Activated naive CD4-positive, alpha-beta T cell treated with anti-CD3 and anti-CD28 coated beads, Interleukin-2, amount 50 U/mL, for 24 hours (primary cell): Measurements from ENCODE around the gene KIAA0513.
A peak's percentile ranks its signal among the peaks of the same experiment; 100 is the strongest.

Experiments
- H3K27ac Mint-ChIP-seq: one replicate; pipeline ENCODE4 v1.8.0; 2021; ENCODE audit warnings: mild to moderate bottlenecking, mixed read lengths
- H3K27me3 Mint-ChIP-seq: one replicate; pipeline ENCODE4 v1.8.0; 2021; ENCODE audit warnings: mixed read lengths
- H3K36me3 Mint-ChIP-seq: one replicate; pipeline ENCODE4 v1.8.0; 2021; ENCODE audit warnings: mixed read lengths
- H3K4me1 Mint-ChIP-seq: one replicate; pipeline ENCODE4 v1.8.0; 2021; ENCODE audit warnings: mixed read lengths
- H3K4me3 Mint-ChIP-seq: one replicate; pipeline ENCODE4 v1.8.0; 2021; ENCODE audit warnings: mild to moderate bottlenecking, mixed read lengths
- H3K9me3 Mint-ChIP-seq: one replicate; pipeline ENCODE4 v1.8.0; 2021; ENCODE audit warnings: mixed read lengths

Gene KIAA0513

DNA sequence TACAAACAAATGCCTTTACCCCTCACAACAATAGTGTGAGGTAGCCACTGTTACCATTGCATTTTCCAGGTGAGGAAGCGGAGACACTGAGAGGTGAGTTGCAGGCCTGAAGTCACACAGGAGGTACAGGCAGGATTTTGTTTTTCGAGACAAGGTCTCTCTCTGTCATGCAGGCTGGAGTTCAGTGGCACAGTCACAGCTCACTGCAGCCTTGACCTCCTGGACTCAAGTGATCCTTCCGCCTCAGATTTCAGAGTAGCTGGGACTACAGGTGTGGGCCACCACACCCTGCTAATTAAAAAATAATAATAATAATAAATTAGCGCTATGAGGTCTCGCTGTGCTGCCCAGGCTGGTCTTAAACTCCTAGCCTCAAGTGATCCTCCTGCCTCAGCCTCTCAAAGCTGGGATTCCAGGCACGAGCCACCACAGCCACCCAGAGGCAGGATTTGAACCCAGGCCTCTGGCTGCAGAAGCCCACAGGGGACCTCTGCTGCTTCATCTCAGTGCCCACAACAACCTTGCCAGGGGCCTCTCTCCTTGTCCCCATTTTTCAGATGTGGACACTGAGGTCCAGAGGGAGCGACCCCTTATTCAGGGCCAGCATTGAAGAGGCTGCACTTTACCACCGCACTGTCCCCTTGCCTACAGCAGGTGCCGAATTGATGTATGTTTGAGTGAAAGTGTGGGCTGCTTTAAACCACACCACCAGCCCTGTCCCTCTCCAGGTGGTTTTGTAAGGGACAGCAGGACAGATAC lies 100.7 kb downstream of the KIAA0513 start:
- Mint-ChIP-seq H3K9me3 (no peaks in the 10 kb centered on the region), H3K36me3 (no peaks in the 10 kb centered on the region), H3K4me3 (no peak overlapping the region), H3K27me3 (no peaks in the 10 kb centered on the region), H3K4me1 (peaks cover 25% of the 10 kb centered on the region), H3K27ac (no peak overlapping the region)

DNA sequence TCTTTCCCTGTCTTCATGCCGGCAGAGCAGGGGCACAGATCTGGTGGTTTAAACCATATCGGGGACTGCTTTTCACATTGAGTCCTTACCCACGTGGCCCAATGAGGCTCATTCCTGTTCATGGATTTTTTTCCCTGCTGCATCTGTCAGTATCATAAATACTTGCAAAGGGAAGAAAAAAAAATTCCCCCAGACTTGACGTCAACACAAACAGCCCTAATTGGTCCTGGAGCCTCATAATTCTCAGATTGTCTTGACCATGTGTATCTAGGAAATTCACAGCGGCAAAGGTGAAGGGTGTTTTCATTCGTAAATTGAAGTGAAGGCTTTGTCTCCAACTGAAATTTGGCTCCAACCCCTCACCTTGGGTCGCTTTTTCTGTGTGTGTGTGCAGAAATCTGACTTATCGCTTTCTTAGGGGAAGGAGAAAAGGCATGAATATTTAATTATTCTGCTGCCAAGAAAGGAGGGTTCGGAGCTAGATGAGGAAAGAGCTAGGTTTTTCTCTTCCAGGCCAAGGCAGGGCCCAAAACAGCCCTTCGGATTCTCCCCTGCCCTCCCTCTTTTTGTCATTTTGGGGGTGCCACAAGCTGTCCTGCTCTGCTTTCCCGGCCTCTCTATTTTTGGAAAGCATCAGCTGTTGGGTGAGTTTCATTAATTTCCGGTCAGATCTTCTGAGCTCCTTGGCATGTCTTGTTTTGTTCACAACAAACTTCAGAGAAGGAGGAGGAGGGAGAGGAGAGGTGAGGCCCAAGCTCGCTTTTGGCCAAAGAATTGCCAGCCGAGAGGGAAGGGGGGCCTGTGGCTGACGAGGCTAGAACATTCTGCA lies 102.5 kb downstream of the KIAA0513 start:
- Mint-ChIP-seq H3K36me3 (no peaks in the 10 kb centered on the region), H3K9me3 (no peaks in the 10 kb centered on the region)

DNA sequence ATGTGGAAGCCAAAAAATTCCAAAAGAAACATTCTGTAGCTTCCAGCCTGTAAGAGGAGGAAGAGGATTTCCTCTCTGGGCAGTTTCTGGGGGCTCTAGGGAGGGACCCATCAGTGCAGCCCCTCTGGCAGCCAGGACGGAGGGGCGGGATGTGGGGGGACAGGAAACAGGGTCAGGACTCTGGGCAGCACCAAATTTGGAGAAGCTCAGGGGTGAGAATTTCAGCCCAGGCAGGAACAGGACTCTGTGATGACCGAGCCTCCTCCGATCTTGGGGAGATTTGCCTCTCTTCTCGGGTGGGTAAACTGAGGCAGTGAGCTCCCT lies 103.1 kb downstream of the KIAA0513 start:
- no peaks in the 10 kb centered on the region for H3K36me3 Mint-ChIP-seq
- peaks cover 14% of the 10 kb centered on the region for H3K4me1 Mint-ChIP-seq
- H3K4me3 Mint-ChIP-seq = no peak overlapping the region
- no peaks in the 10 kb centered on the region for H3K9me3 Mint-ChIP-seq
- H3K27me3 Mint-ChIP-seq = no peaks in the 10 kb centered on the region
- H3K27ac Mint-ChIP-seq = no peak overlapping the region

More for the DNA sequence above, 102.5 kb downstream of the KIAA0513 start:
- Mint-ChIP-seq H3K4me1 (peaks cover 20% of the 10 kb centered on the region), H3K27ac (no peak overlapping the region), H3K4me3 (no peak overlapping the region), H3K27me3 (no peaks in the 10 kb centered on the region)

DNA sequence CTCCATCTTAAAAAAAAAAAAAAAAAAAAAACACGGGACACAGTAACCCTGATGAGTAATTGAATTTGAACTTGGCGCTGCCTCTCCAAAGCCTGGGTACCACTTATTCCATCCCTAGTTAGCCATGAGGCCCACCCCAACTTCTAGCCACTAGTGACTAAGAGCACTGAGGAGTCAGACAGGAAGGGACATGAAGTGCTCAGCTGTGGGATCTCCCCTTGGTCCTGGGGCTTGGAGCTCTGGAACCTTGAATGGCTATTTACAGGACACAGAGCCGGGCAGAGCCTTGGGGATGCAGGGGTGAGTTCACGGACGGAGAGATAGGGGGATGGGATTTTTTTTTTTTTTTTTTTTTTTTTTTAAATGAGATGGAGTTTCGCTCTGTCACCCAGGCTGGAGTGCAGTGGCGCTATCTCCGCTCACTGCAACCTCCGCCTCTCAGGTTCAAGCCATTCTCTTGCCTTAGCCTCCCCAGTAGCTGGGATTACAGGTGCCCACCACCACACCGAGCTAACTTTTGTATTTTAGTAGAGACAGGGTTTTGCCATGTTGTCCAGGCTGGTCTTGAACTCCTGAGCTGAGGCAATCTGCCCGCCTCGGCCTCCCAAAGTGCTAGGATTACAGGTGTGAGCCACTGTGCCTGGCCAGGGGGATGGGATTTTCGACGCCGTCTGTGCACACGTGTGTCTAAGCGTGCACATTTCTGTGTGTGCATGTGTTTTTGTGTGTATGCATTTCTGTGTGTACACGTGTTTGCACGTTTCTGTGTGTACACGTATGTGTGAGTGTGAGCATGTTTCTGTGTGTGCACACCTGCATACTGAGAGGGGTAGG lies 105.1 kb downstream of the KIAA0513 start:
- no peaks in the 10 kb centered on the region for H3K36me3 Mint-ChIP-seq
- H3K4me1 Mint-ChIP-seq = peaks cover under 1% of the 10 kb centered on the region
- peaks cover 4% of the 10 kb centered on the region for H3K27me3 Mint-ChIP-seq
- H3K9me3 Mint-ChIP-seq = no peaks in the 10 kb centered on the region
- H3K27ac Mint-ChIP-seq = no peak overlapping the region
- H3K4me3 Mint-ChIP-seq = no peak overlapping the region

DNA sequence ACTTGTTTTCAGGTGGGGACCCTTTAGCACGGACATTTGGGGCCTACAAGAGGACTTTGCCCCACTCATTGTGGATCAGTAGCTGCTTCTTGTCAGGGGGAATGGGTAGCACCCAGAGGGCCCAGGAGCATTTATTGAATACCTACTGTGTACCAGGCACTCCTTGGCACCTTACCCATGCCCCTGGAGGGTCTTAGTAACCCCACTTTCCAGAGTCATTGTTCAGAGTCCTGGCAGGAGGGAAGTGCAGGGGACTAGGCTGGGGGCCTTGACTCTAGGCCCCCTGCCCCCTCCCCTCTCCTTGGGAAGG lies 105.7 kb downstream of the KIAA0513 start:
- H3K9me3 Mint-ChIP-seq = no peaks in the 10 kb centered on the region
- no peak overlapping the region for H3K4me3 Mint-ChIP-seq
- H3K27ac Mint-ChIP-seq = no peak overlapping the region
- peaks cover 10% of the 10 kb centered on the region for H3K27me3 Mint-ChIP-seq
- no peaks in the 10 kb centered on the region for H3K36me3 Mint-ChIP-seq
- H3K4me1 Mint-ChIP-seq = peaks cover 6% of the 10 kb centered on the region

DNA sequence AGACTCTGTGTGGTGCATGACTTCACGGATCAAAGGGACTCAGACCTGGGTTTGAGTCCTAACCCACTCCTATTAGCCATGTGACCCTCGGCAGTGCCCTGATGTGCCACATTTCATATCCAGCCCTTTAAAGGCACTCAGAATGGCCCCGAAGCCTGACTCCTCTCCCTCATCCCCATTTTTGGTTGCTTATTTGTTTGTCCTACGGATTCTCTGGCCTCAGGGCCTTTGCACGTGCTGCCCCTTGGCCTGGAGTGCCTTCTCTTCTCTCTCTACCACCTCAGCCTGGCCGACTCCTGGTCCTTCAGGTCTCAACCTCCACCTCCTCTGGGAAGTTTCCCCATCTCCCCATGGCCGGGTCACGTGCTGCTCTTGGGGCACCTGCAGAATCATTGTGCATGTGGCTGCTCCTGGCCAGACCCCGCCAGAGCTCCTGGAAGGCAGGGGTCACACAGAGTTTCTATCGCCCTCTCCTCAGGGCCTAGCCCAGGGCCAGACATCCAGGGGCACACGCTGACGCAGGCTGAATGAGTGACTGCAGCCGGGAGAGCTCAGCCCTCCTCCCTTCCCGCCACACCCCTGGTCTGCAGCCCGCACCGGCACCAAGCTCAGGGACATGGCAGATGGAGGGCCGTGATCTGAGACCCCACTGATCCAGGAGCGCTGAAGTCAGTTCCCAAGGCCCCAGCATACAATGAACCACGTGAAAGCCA lies 106.6 kb downstream of the KIAA0513 start:
- no peak overlapping the region for H3K27ac Mint-ChIP-seq
- H3K4me1 Mint-ChIP-seq = peaks cover 8% of the 10 kb centered on the region
- H3K9me3 Mint-ChIP-seq = no peaks in the 10 kb centered on the region
- peaks cover 20% of the 10 kb centered on the region for H3K27me3 Mint-ChIP-seq
- no peak overlapping the region for H3K4me3 Mint-ChIP-seq
- H3K36me3 Mint-ChIP-seq = no peaks in the 10 kb centered on the region

DNA sequence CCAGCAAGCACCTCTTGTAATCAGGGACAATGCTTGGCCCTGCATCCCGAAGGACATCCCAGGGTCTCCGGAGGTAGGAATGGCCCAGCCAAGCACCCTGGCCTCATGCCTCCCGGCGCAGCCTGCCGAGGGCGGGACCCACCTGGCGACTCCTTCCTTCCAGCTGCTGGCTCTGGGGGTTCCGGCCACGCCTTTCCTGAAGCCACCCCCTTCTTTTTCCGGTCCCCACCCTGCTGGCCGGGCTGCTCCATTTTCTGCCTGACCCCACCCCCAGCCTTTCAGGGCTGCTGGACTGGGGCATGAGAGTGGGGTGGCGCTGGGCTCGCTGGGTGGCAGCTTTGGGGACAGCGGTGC lies 107.2 kb downstream of the KIAA0513 start:
- Mint-ChIP-seq H3K4me3 (no peak overlapping the region), H3K4me1 (peaks cover 8% of the 10 kb centered on the region), H3K36me3 (no peaks in the 10 kb centered on the region), H3K27me3 (peaks cover 24% of the 10 kb centered on the region), H3K27ac (no peak overlapping the region), H3K9me3 (no peaks in the 10 kb centered on the region)

DNA sequence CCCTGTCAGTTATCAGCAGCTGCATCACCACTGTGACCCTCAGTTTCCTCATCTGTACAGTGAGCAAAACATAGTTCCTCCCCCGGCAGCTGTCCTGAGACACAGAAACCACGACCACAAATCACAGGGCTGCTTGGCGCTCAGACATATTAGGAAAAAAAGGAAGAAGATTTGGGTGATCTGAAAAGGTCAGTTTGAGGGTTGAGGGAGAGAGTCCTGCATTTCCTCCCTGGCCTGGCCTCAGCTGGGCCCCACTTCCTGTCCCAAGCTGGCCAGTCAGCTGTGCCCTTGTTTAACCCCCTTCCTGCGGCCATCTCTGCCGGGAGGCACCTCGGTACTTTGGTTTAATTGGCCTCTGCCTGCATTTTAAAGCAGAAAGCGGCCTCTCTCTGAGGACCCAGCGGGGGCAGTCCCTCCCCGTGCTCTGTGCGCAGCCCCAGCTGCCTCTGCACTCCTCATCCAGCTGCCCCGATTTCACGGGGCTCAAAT lies 108.7 kb downstream of the KIAA0513 start:
- Mint-ChIP-seq H3K27me3 (peaks cover 25% of the 10 kb centered on the region), H3K9me3 (no peaks in the 10 kb centered on the region), H3K27ac (no peak overlapping the region), H3K4me1 (peaks cover 8% of the 10 kb centered on the region), H3K4me3 (no peak overlapping the region), H3K36me3 (no peaks in the 10 kb centered on the region)

DNA sequence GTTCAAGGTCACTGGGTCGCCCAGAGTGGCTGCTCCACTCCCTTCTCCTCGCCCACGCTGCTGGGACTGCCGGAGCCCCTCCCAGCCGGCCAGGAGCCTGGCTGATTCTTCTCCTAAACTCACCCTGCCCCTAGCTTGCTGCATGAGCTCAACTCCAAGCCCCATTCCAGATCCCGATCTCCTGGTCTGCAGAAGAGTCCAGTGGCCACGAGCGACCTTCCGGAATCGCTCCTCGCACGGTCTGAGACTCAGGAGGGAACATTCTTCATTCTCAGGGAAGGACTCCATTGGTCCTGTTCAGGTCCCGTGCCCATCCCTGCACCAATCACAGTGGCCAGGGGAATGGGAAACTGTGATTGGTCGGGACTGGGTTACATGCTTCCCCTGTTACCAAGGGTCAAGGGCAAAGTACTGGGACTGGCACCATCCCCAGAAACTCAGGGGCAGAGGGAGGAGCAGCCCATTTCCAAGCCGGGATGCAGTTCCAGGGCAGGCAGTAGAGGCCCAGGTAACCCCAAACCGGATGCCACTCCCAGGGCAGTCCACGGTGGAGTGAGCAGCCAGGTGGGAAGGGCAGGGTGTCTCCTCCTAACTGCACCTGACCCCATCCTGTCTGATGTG lies 109.2 kb downstream of the KIAA0513 start:
- Mint-ChIP-seq H3K27me3 (peaks cover 25% of the 10 kb centered on the region), H3K4me3 (no peak overlapping the region), H3K4me1 (peaks cover 8% of the 10 kb centered on the region), H3K36me3 (no peaks in the 10 kb centered on the region), H3K27ac (no peak overlapping the region), H3K9me3 (no peaks in the 10 kb centered on the region)

DNA sequence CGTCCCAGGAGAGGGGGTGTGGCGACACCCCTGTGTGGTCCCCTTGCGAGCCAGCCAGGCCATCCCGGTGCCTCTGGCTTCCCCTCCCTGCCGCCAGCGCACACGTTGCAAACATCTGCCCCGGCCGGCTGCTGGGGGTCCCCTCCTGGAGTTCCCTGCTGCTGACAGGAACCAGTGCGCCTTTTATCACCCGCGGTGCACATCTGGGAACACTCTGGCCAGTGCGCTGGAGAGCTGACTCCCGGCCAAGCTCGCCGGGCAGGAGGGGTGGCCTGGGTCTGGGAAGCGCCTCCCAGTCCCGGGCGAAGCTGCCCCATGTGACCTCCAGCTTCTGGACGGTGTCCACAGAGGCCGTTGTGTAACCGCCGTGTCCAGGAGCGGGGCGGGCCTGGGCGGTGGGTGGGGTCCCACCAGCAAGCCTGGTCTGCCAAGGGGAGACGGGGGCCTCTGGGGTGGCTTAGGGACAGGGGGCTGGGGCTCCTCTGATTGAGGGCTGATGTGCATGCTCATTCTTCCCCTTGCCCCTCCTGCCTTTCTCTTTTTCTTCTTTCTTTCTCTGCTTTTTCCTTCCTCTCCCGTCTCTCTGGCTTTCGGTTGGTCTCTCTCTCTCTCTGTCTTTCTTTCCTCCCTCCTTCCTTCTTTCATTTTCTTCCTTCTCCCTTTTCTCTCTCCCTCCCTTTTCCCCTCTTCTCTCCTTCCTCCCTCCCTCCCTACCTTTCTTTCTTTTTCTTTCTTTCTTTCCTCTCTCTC lies 109.9 kb downstream of the KIAA0513 start:
- Mint-ChIP-seq H3K4me3 (peak overlapping the region; percentile 57), H3K27me3 (peaks cover 25% of the 10 kb centered on the region), H3K36me3 (no peaks in the 10 kb centered on the region), H3K9me3 (no peaks in the 10 kb centered on the region), H3K27ac (no peak overlapping the region), H3K4me1 (peaks cover 8% of the 10 kb centered on the region)

DNA sequence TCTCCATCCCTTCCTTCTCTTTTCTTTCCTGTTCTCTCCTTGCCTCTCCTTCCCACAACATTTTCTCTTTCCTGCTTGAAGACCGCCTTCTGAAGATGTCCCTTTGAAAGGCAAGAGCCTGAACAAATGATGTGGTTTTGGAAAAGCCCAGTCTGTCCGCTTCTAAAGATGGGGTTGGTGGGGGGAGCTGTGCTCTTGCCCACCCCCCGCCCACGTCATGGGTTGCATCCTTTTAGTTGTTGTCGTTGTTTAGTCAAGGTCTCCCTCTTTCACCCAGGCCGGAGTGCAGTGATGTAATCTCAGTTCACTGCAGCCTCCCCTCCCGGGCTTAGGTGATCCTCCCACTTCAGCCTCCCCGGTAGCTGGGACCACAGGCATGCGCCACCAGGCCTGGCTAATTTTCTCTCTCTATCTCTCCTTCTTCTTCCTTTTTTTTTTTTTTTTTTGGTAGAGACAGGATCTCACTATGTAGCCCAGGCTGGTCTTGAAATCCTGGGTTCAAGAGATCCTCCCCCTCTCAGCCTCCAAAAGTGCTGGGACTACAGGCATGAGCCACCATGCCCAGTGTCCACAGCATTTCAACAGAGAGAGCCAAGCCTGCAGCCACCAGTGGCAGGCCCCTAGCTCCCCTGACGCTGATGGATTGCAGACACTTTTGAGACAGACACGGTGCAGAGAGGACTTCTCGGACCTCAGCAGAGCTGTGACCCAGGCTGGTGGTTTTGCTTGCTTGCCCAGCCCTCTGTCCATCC lies 110.7 kb downstream of the KIAA0513 start:
- Mint-ChIP-seq H3K27me3 (peaks cover 25% of the 10 kb centered on the region), H3K27ac (peak overlapping the region; percentile 6), H3K9me3 (no peaks in the 10 kb centered on the region), H3K4me3 (no peak overlapping the region), H3K4me1 (peaks cover 8% of the 10 kb centered on the region), H3K36me3 (no peaks in the 10 kb centered on the region)

DNA sequence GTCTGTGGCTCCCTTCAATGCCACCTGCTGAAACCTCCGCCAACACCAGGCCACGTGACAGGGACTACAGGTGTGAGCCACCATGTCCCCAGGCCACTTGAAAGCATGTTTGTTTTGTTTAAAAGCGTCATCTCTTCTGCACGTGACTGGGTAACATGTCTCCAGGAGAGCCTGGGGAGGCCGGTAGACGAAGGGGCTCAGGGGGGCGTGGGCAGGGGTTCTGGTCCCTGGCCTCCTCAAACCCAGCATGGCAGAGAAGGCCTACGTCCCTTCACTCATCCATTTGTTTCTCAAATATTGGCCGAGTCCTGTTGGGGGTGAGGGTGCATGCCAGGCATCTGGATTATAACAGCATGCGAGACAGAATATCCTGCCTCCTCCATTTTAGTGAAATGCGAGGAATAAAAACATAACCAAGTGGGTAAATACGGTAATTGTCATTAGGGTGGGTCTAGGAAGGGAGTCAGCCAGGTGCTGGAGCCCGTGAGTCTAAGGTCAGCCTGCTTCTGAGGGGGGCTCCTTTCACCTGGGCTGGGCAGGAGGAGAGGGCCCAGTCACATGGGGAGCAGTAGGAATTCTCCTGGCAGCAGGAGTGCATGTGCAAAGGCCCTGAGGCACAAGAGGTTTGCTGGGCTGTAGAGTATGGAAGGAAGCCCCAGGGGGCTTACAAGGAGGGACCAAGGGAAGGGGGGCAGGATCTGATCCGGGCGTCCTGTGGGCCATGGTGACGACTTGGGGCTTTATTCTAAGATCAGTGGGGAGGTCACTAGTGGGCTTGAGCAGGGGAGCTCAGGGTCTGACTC lies 111.4 kb downstream of the KIAA0513 start:
- Mint-ChIP-seq H3K4me3 (no peak overlapping the region), H3K36me3 (no peaks in the 10 kb centered on the region), H3K4me1 (peaks cover 8% of the 10 kb centered on the region), H3K27ac (no peak overlapping the region), H3K9me3 (no peaks in the 10 kb centered on the region), H3K27me3 (peaks cover 25% of the 10 kb centered on the region)

DNA sequence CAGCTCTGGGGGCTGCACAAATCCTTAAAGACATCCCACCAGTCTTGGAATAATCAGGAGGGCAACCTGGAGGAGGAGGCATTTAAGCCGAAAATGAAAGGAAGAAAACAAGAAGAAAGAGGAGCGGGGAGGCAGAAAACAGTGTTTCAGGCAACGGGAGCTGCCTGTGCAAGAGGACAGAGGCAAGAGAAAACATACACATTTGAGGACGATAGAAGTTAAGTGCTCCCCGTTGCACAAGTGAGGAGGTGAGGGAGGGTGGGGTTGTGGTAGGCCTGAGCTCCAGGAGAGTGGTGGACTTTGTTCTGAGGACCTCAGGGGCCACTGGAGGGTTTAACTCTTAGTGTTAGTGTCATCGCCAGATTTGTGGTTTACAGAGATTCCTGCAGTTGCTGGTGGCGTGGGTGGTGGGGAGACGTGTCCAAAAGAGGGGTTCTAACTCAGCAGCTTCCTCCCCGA lies 112.3 kb downstream of the KIAA0513 start:
- Mint-ChIP-seq H3K36me3 (no peaks in the 10 kb centered on the region), H3K9me3 (no peaks in the 10 kb centered on the region), H3K4me1 (peaks cover 8% of the 10 kb centered on the region), H3K27me3 (peaks cover 25% of the 10 kb centered on the region), H3K4me3 (no peak overlapping the region), H3K27ac (no peak overlapping the region)
